GM12864 (cell line): ENCODE data around the gene OVOL2.

Experiments used
- DNase-seq: peaks from one replicate; pipeline ENCODE4 v3.0.0-alpha.2; 2011; ENCODE audit warnings: low read depth
- H3K4me3 ChIP-seq: 2 replicates; pipeline ENCODE4 v1.5.1; 2011; ENCODE audit warnings: mild to moderate bottlenecking, low read depth, low read length, control low read depth
- CTCF ChIP-seq: IDR thresholded peaks from 2 replicates; pipeline ENCODE4 v1.5.1; 2011; ENCODE audit warnings: low read depth, mild to moderate bottlenecking, moderate library complexity, low read length, control low read depth, inconsistent platforms; ENCODE audit errors: missing control alignments

OVOL2 gene

GRCh38 chr20:18024606-18025127 lies 33.0 kb downstream of the OVOL2 start:
- no peak for DNase-seq
- TF ChIP-seq CTCF = no peak
- no peak overlapping the region for H3K4me3 ChIP-seq

GRCh38 chr20:18020931-18021330 lies 36.8 kb downstream of the OVOL2 start:
- no peak for TF ChIP-seq CTCF
- no peak for DNase-seq
- H3K4me3 ChIP-seq = no peak overlapping the region

- TF ChIP-seq CTCF = peak; percentile 89
- no peak for DNase-seq
- H3K4me3 ChIP-seq = no peak overlapping the region
Observed at GRCh38 chr20:18019068-18019467, 38.6 kb downstream of the OVOL2 start.

- DNase-seq = no peak
- no peak for TF ChIP-seq CTCF
- no peak overlapping the region for H3K4me3 ChIP-seq
Observed at GRCh38 chr20:18018100-18018499, 39.6 kb downstream of the OVOL2 start.

GRCh38 chr20:18016772-18017171 lies 40.9 kb downstream of the OVOL2 start:
- H3K4me3 ChIP-seq = no peak overlapping the region
- no peak for DNase-seq
- no peak for TF ChIP-seq CTCF

- no peak for DNase-seq
- no peak overlapping the region for H3K4me3 ChIP-seq
- TF ChIP-seq CTCF = no peak
Observed at GRCh38 chr20:18014411-18014810, 43.3 kb downstream of the OVOL2 start.

- no peak for TF ChIP-seq CTCF
- no peak for DNase-seq
- H3K4me3 ChIP-seq = no peak overlapping the region
Observed at GRCh38 chr20:18012901-18013300, 44.8 kb downstream of the OVOL2 start.
